NOMO-1 treated with dmso at 0.1 percent for 144 hours (cell line): ENCODE results near the gene COBLL1.

ENCODE experiments used
- DNase-seq: peaks from one replicate; lab custom pipeline; 2025; ENCODE audit not compliant: unreplicated experiment; lab: John Stamatoyannopoulos, UW

Gene COBLL1

DNA sequence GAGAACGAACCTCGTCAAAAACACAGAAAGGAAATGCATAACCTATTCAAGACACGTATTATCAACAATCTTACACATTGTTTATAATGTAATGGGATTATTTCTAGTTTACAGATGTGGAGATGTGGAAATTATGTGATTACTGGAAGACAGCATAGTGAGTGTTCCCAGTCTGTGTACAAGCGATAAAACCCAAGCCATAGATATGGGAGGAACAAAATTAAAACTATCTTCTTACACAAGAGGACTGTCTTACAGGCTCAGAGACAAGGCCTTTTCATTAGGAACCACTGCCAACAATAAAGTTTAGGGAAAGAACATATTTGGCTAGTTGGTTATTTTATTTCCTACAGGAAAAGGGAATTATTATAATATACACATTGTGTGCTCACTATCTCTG lies 20.3 kb downstream of the COBLL1 start:
- no peak for DNase-seq

DNA sequence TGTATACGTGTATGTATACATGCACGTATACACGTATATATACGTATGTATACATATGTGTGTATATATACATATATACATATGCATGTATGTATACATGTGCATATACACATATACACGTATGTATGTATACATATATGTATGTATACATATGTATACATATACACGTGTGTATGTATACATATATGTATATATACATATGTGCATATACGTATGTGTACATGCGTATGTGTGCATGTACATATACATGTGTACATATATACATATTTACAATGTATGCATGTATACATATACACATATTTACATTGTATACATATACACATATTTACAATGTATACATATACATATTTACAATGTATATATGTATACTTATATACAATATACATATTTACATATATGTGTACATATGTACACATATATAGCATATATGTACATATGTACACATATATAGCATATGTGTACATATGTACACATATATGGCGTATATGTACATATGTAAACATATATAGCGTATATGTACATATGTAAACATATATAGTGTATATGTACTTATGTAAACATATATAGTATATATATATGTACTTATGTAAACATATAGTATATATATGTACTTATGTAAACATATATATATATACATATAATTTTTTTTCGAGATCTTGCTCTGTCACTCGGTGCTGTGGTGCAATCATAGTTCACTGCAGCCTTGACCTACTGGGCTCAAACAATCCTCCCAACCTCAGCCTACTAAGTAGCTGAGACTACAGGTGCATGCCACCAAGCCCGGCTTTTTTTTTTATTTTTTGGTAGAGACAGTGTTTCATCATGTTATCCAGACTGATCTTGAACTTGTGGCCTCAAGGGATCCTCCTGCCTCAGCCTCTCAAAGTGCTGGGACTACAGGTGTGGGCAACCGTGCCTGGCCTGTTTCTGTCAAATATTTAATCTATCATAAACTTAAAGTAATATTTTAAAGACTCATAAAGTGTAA lies 23.2 kb downstream of the COBLL1 start:
- DNase-seq: no peak

DNA sequence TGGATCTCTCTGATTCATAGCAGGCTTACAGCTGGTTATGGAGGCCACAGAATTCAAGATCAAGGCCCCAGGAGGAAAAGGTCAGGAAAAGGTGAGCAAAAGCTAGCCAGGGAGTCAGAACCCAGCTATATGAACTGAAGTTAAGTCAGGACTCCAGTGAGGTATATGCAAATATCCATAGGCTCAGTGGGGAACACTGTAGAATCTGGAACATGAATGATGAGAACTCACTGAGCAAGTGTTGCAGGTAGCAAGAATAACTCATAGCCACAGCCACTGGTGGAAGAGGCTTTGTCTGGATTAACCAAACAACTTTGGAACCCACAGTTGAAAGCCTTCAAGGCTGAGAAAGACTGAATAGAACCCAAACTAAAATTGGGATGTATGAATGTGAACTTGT lies 24.7 kb downstream of the COBLL1 start:
- no peak for DNase-seq

DNA sequence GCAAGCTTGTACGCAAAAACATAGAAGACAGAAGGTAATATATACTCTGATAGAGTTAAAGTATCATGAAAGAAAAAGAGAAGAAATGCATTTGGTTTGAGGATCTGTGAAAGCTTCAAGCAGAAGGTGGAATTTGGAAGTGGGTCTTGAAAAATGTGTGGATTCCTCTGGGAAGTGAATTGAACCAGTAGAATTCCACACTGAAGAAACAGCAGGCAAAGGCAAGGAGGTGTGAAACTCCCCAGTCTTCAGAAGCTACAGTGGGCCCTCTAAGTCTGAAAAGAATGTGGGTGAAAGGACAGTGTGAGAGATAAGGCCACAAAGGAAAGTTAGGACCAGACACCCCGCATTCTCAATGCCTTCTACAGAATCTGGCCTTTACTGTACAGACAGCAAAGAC lies 25.6 kb downstream of the COBLL1 start:
- no peak for DNase-seq

DNA sequence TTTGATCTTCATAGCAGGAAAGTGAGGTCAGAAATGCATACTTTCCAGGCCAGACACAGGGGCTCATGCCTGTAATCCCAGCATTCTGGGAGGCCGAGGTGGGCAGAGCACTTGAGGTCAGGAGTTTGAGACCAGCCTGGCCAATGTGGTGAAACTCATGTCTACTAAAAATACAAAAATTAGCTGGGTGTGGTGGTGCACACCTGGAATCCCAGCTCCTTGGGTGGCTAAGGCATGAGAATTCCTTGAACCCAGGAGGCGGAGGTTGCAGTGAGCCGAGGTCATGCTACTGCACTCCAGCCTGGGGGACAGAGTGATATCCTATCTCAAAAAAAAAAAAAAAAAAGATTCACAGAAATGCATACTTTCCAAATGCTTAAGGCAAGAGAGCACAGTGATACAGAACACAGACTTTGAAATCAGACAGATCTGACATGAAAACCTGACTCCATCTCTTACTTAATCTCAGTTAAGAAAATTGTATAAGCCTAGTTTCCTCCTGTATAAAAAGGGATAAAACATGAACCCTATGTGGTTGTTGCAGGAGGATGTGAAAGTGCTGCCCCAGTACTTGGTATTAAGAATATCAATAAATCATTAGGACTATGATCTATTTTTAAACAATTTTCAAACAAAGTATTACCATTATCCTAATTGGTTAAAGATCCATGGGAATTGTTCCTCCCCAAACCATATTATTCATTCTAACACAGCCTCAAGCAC lies 26.4 kb downstream of the COBLL1 start:
- no peak for DNase-seq

DNA sequence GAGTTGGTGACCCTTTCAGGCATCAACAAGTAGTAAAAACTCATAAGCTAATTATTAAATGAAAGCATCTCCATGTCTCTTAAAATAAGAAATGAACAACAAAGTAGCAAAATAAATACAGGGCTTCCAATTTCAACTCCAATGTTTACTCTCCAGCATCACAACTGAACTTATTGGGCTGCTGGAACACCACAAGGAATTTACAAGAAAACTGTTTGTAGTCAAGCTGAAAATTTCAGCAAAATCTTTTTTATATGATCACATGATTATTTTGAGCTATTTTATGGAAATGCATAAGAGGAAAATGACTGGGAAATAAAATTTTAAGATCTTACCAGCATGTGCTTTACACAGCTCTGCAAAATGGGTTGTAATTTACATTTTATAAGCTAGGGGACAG lies 28.1 kb downstream of the COBLL1 start:
- no peak for DNase-seq

DNA sequence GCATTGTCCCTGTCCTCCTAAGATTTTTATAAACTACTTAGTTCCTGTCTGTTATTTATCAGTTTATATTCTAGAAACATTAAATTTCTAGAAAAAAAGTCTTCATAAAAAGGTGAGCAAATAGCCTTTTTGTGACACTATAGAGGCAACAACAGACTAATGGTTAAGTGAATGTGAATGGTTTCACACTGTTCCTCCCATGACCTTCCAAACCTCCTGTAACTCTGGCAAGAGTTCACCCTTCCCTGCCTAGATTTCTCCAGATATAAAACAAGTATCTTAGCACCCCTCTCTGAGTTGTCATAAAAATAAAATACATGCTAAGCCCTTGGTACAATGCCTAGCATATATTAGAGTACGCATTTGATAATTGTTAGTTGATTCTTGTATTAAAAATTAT lies 29.2 kb downstream of the COBLL1 start:
- DNase-seq: no peak

DNA sequence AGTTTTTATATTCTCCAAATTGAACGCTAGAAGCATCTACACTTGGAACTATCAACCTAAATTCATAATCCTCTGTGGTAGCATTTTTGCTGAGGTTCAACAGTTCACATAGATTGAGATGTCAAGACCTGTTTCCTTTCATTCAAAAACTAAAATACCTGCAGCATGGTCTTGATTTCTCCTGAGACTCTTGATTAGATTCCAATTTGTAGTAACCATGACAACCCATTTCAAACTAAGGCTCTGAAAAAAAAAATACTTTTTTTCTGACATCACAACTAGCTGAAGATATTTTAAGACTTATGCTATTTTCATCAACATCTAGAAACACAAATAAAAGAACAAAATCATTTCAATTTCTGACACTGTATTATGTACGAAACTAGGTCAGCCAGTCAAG lies 29.8 kb downstream of the COBLL1 start:
- DNase-seq: no peak

DNA sequence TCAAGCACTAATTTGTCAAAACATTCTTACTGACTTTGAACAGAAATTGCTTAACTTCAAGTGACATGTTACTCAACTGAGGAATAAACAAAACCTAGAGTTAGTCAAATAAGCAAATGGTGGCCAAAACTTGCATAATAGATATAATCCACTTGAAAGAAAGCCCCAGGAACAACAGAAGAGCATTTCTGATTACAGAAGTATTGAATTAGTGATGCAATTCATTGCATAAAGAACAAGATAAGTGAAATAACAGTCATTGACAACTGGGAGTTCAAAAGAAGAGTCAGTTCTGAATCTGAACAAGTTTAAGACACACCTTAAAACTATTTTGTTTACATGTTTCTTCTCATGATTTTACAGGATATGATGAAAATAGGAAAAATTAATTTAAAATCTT lies 30.8 kb downstream of the COBLL1 start:
- DNase-seq: no peak

DNA sequence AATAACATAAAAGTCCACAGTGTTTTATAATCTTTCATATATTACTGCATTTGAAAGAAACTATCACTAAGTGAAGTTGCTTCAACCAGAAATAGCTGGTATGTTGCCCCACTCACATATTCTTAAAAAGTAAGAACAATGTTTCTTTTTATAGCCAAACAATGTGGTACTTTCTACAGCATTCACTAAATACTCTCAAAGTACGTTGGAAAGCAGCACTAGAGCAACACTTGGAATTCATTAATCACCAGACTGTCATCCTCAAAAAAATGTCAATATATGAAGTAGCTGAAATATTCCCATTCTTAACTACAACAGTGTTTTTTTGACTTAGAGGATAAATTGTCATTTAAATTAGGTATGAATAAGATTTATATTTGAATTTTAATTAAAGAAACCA lies 32.8 kb downstream of the COBLL1 start:
- DNase-seq: no peak

DNA sequence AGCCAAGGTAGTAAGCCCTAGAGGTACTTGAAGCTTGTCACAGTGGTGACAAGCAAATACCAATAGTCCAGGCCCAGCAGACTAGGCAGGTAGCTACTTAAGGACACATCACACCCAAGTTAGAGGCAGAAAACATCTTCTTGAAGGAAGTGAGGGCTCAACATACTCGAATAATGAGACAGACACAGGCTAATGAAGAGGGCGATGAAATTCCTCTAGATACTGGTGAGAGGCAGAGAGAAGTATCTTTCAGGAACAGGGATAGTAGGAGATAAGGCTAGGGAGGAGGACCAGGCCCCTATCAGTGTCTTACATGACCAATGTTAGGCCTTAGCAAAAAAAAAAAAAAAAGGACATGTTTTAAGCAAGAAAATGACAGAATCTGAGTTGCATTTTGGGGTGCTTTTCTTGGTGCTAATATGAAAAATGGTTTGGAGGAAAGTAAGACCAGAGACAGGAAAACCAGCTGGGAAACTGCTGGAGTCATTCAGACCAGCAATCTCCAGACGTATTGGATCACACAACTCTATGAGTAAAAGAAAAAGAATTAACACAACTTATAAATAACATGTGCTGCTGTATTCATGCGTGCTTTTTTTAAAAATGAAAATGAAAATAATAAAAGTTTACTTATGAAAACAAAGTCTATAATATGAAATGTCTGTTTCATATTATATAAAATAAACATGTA lies 37.7 kb downstream of the COBLL1 start:
- DNase-seq: no peak

DNA sequence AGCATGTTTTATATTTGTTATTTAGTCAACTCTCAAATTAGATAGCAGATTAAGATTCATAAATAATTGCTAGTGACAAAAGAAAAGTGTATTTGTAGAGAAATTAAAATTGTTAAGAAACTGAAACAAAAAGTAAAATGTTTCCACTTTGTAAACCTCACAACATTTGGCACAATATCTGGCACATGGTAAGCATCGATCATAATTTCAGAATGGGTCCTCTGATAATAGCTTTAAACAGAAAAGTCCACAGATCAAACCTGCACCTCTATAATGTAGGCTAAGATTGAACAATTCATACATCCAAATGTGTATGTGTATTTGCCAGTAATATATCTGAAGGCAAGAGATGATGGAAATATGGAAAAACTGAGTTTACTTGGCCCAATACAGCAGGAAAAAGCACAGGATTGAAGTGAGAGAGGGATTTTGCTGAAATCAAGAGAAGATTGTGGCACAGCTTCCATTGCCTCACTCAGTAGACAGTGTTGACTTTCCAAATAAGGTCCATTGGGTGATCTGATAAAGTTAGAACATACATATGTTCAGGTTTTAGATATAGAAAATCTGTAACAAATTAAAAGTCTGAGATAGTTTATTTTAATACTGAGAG lies 39.4 kb downstream of the COBLL1 start:
- no peak for DNase-seq

DNA sequence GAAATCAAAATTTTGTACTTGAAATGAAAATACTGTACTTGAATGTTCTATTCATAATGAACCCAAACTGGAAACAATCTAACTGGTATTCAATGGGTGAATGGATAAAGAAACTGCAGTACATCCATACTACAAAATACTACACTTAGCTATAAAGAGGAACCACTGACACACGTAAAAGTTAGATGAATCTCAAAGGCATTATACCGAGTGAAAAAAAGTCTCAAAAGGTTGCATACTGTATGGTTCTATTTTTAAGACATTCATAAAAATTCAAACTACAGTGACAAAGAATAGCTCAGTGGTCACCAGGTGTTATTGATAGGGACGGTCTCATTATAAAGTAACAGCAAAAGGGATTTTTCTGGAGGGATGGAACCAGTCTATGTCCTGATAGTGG lies 41.1 kb downstream of the COBLL1 start:
- DNase-seq: no peak

DNA sequence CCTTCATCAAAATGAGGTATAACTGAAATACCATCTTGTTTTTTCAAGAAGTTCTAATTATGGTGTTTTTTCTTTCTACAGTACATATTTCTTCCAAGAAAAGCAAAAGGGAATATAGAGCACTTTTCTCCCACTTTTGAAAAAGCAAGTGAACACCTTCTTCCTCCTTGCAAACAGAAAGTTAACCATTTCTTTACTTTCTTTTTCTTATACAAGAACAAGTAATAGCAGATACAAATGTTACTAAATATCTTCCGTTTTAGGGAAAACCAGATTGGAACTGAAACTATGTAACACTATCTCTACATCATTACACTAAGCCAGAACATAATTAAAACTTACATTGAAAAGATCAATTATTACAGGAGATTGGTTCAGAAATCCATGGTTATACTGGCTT lies 44.0 kb downstream of the COBLL1 start:
- DNase-seq: no peak

DNA sequence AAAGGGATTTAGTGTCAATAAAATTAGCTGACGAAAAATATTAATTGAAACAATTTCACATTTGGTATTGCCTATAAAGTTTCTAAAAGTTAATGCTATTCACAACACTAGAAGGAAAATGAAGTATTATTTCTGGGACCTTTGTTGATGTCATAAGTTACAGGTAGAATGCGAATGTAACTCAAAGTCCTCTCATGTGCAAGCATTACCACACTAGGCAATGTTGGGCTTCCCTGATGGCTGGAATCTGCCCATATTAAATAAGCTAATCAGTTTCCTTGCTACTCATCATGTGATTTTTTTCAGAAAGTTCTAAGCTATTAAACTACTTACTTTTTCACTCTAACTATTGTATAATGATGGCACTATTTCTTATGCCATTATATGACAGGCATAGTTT lies 44.6 kb downstream of the COBLL1 start:
- no peak for DNase-seq

DNA sequence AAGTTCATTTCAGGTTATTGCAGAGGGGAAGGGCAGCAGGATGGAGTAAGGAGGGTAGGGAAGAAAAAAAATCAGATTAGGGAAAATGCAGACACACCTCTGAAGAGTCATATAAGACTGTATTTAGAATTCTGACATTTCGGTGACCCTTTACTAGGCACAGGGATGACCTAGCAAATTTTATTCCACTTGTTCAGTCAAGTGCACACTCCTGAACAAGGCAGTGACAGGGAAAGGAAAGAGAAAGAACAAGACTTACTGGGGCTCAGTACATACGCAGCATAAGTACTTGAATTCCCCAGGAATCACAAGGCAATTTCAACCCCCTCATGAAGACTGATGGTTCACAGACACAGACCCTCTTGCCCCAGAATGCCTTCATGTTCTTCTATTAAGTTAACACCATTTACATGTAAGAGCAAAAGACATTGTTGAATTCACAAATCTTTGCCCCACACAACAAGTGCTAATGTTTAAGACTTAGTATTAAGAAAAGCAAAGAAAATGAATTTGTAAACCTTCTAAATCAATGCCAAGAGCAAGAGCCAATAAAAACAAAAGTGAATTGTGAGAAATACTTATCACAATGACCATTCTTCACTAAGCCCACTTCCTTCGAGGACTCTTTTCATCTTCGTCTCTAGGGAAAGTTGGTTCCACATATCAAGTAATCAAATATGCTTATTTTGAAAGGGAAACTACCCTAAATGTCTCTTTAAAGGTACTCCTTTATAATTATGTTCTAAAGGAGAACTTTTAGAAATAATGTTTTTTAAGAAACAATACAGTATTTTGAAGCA lies 47.0 kb downstream of the COBLL1 start:
- no peak for DNase-seq

DNA sequence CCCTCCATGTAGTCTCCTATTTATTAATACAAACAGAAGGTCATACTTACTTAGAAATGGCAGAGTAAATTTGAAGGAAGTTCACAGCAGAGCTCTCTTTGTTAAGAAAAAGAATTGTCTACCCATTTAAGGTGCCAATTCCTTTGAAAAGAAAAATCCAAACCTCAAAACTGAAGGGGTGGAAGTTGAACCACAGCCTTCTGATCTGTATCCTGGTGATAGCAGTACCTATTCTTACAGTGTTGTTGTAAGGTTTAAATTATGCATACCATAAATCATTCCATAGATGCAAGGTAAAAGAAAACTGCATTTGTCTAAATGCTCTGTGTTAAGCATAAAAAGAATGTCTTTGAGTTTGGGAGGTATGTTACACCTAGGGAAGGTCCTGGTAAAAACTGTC lies 47.6 kb downstream of the COBLL1 start:
- DNase-seq: no peak

DNA sequence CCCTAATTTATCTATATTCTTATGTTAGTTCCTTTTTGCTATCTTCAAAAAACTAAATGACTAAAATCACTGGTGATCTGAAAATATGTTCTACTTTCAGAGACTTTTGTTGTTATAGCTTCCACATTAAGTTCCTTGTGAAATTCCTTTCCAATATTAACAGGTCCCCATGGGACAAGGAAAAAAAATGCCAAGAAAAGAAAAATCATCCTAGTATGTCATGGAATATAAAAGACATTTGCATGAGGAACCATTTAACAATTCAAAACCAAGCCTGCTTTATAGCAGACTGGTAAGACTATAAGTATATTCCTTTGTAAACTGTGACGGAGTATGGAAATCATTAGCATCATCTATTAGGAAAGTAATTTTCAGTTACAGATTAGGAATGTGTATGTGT lies 48.1 kb downstream of the COBLL1 start:
- DNase-seq: no peak

DNA sequence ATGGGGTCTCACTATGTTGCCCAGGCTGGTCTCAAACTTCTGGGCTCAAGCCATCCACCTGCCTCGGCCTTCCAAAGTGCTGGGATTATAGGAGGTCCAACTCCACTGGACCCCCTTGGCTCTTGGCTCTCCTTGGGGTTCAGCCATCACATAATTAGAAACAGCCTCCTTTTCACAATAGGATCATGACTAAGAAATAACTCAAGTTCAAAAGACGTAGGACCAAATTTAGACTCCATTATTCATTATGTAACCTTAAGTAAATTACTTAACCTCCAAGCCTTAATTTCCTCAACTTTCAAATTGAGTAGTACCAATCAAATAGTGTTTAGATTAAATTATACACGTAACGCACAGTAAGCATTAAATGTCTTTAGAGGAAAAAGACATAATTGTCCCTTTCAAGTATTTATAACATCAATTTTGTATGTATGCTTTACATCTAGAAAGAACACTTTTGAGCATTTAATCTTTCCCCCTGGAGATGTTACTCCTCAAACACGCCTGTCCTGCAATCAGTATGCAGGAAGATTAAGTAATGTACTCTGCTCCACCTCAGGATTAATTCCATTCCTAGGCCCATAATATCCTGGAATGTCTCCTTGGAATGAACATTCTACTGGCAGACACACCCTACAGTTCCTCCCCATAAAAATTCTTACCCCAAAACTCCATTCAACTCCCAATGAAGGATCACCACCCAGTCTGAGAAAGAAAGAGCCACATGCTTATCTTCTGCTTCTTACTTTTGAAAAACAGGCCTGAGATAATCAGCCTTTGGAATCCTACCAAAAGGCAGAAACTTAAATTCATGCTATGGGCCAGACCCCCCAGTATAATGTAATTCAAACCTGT lies 49.1 kb downstream of the COBLL1 start:
- no peak for DNase-seq

DNA sequence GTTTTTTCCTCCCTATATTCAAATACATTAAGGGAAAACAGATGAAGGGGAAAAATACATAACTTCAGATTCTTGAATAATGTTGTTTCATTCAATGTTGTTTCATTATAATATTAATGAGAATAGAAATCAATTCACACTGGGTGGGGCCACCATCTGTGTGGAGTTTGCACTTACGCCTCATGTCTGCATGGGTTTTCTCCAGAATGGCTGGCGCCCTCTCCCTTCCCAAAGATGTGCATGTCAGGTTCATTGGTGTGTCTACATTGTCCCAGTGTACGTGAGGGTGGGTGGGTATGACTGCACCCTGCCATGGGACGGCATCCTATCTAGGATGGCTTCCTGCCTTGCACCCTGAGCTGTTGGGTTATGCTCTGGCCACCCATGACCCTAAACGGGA lies 51.7 kb downstream of the COBLL1 start:
- no peak for DNase-seq
